A673 (cell line): Measurements from ENCODE around the gene PFDN2.

Experiments used
- CTCF ChIP-seq: fragments of 300-800, 200-600 bp; sonication (generic); conservative IDR thresholded peaks from 2 replicates; pipeline ENCODE4 v1.5.1; 2017; ENCODE audit warnings: low read depth, mild to moderate bottlenecking, antibody characterized with exemption, low read length, moderate library complexity, mixed read lengths
- EZH2 ChIP-seq: fragments of 200-600 bp; sonication (generic); IDR thresholded peaks from 2 replicates; pipeline ENCODE4 v1.6.1; 2017; ENCODE audit warnings: borderline replicate concordance, low read depth, mild to moderate bottlenecking, mixed read lengths, antibody characterized with exemption, low read length; ENCODE audit not compliant: poor library complexity, severe bottlenecking

- TF ChIP-seq CTCF (no peak), EZH2 (no peak)
Measured at GRCh38 chr1:161127649-161128048, 9.8 kb upstream of the PFDN2 start.
